ENCODE data around the gene TNK1. TPM values are rescaled to one million over a fixed set of nuclear protein-coding genes. Genes with fewer than 3 reads are reported as not detected.

The TNK1 gene
- total RNA-seq, 1 donor from 2014 or later = 0.43 TPM

- DNase-seq (ENCODE audit: low spot score in 2 of 2) = peak in 1 of 2 donors; percentile 74
- no peak for TF ChIP-seq CTCF (IDR thresholded peaks at IDR 0.05)
- Histone ChIP-seq H3K36me3 (no peaks in the 10 kb centered on the region), H3K4me1 (peaks cover 18 to 36% of the 10 kb centered on the region in 2 donors), H3K27ac (peak overlapping the region; percentile 45 to 52), H3K9me3 (no peaks in the 10 kb centered on the region), H3K27me3 (peaks cover 14% of the 10 kb centered on the region), H3K4me3 (peak overlapping the region; percentile 59 to 69)
- intact Hi-C loops (cut with DNase I) = loop anchor here (1.0 to 2.0 kb wide), 4 partner anchors 19 to 125 kb away; partner anchors contain the start of genes KCTD11, SENP3 and TMEM256
These were observed 55.0 kb downstream of the TNK1 start for GRCh38 chr17:7435676-7436555.

GRCh38 chr17:7436556-7437368 lies 55.9 kb downstream of the TNK1 start:
- peak overlapping the region; percentile 45 to 62 for H3K27ac ChIP-seq
- peaks cover 14% of the 10 kb centered on the region for H3K27me3 ChIP-seq
- intact Hi-C loops (cut with DNase I) = loop anchor here (1.0 to 2.0 kb wide), 4 partner anchors 18 to 124 kb away; partner anchors contain the start of genes KCTD11, POLR2A and SENP3
- H3K36me3 ChIP-seq = no peaks in the 10 kb centered on the region
- DNase-seq (ENCODE audit: low spot score in 2 of 2) = peak in 1 of 2 donors; percentile 86
- no peaks in the 10 kb centered on the region for H3K9me3 ChIP-seq
- peak overlapping the region; percentile 59 to 69 for H3K4me3 ChIP-seq
- TF ChIP-seq CTCF (IDR thresholded peaks at IDR 0.05) = peak; percentile 61 to 89 (median 76)
- H3K4me1 ChIP-seq = peaks cover 18 to 36% of the 10 kb centered on the region in 2 donors

- Histone ChIP-seq H3K4me1 (peaks cover 18 to 36% of the 10 kb centered on the region in 2 donors), H3K27me3 (peaks cover 14% of the 10 kb centered on the region), H3K9me3 (no peaks in the 10 kb centered on the region), H3K36me3 (no peaks in the 10 kb centered on the region), H3K27ac (peak overlapping the region in 1 of 2 donors; percentile 45), H3K4me3 (peak overlapping the region; percentile 45 to 69)
- DNase-seq (ENCODE audit: low spot score in 2 of 2) = no peak
- intact Hi-C loops (cut with DNase I) = loop anchor here (1.0 to 2.0 kb wide), 3 partner anchors 17 to 123 kb away; partner anchors contain the start of genes POLR2A and SENP3
- no peak for TF ChIP-seq CTCF (IDR thresholded peaks at IDR 0.05)
These were observed 56.5 kb downstream of the TNK1 start for GRCh38 chr17:7437369-7437863.

GRCh38 chr17:7437950-7438614 lies 57.2 kb downstream of the TNK1 start:
- Histone ChIP-seq H3K9me3 (no peaks in the 10 kb centered on the region), H3K36me3 (no peaks in the 10 kb centered on the region), H3K4me1 (peaks cover 18 to 36% of the 10 kb centered on the region in 2 donors), H3K27ac (peak overlapping the region in 1 of 2 donors; percentile 25), H3K27me3 (peaks cover 14% of the 10 kb centered on the region), H3K4me3 (peak overlapping the region; percentile 45 to 69)
- no peak for TF ChIP-seq CTCF (IDR thresholded peaks at IDR 0.05)
- no peak for DNase-seq (ENCODE audit: low spot score in 2 of 2)
- intact Hi-C loops (cut with DNase I) = loop anchor here (1.0 to 2.0 kb wide), 4 partner anchors 17 to 123 kb away; partner anchors contain the start of genes POLR2A and SENP3
